AG10803 (cell line): ENCODE measurements around the gene SLC35B4.
A peak's percentile ranks its signal among the peaks of the same experiment; 100 is the strongest.

Experiments
- DNase-seq: peaks from one replicate; pipeline ENCODE4 v3.0.0; 2010; ENCODE audit warnings: low read depth
- H3K4me3 ChIP-seq: 2 replicates; pipeline ENCODE4 v1.5.1; 2011; ENCODE audit warnings: mild to moderate bottlenecking, low read length, control low read depth
- TF ChIP-seq, protein P1 (sequence below): conservative IDR thresholded peaks from 2 replicates; pipeline ENCODE4 v1.5.1; 2011; ENCODE audit warnings: mild to moderate bottlenecking, low read length, control low read depth, inconsistent platforms

SLC35B4 gene

DNA sequence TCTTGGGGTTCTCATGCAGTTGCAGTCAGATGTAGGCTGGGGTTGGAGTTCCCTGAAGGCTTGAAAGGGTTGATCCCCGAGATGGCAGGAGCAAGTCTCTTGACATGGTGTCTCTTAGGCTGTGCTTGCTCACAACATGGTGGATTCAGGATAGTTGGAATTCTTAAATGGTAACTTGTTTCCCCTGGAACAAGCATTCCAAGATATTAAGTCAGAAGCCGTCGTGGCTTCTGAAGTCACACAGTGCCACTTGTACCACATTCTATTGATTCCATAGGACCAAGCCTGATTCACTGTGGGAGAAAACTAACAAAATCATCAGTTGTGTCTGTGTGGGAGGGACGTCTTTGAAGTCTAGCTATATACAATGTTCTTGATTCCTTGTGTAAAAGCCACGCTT is 3.5 kb upstream of the SLC35B4 start:
- TF ChIP-seq, protein P1, sequence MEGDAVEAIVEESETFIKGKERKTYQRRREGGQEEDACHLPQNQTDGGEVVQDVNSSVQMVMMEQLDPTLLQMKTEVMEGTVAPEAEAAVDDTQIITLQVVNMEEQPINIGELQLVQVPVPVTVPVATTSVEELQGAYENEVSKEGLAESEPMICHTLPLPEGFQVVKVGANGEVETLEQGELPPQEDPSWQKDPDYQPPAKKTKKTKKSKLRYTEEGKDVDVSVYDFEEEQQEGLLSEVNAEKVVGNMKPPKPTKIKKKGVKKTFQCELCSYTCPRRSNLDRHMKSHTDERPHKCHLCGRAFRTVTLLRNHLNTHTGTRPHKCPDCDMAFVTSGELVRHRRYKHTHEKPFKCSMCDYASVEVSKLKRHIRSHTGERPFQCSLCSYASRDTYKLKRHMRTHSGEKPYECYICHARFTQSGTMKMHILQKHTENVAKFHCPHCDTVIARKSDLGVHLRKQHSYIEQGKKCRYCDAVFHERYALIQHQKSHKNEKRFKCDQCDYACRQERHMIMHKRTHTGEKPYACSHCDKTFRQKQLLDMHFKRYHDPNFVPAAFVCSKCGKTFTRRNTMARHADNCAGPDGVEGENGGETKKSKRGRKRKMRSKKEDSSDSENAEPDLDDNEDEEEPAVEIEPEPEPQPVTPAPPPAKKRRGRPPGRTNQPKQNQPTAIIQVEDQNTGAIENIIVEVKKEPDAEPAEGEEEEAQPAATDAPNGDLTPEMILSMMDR = no peak
- H3K4me3 ChIP-seq = no peak overlapping the region
- DNase-seq = peak; percentile 25

- TF ChIP-seq, protein P1 = no peak
- DNase-seq = peak; percentile 62
- H3K4me3 ChIP-seq = no peak overlapping the region
Observed at GRCh38 chr7:134318443-134318842, 1.7 kb upstream of the SLC35B4 start.

- no peak for DNase-seq
- TF ChIP-seq, protein P1 = no peak
- H3K4me3 ChIP-seq = peak overlapping the region; percentile 84
Observed at GRCh38 chr7:134317434-134317833, 704 bp upstream of the SLC35B4 start.

DNA sequence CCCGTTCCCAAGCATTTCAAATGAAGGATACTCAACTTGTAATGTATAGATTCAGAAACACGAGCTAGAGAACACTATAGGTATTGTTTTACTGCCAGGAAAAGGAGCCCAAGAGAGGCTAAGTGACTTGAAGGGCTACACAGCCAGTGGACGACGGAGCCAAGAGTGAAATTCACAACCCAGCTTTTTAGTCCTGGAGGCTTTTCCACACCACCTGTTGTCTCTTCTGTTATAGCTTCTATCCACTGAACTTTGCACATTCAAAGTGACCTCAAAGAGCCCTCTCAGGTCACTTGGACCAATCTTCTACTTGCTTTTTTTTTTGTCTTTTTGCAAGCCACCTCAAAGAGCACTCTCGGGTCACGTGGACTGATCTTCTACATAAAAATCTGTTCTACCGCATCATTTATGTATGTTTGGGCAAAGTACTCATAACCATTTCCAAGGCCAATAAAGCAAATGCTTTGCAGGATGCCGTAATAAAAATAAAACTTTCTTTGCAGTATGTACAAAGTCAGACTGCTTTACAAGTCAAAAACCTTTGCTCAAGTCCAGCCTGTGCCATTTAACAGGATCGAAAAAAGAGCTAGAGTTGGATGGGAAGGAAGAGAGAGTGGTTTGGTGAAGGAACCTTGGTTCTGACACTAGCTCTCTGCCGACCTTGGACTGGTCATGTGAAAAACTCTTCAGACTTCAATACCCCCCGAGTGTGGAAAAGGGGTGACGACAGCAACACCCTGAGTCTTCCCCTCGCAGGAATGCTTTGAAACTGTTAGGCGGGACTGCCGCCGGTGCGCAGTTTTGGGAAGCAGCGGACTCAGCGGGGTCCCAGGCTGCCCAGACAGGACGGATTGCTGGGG is 821 bp downstream of the SLC35B4 start:
- DNase-seq = peak; percentile 36
- H3K4me3 ChIP-seq = peak overlapping the region; percentile 84
- TF ChIP-seq, protein P1 = no peak

GRCh38 chr7:134313543-134313942 is 3.2 kb downstream of the SLC35B4 start:
- TF ChIP-seq, protein P1 = no peak
- no peak overlapping the region for H3K4me3 ChIP-seq
- DNase-seq = no peak

DNA sequence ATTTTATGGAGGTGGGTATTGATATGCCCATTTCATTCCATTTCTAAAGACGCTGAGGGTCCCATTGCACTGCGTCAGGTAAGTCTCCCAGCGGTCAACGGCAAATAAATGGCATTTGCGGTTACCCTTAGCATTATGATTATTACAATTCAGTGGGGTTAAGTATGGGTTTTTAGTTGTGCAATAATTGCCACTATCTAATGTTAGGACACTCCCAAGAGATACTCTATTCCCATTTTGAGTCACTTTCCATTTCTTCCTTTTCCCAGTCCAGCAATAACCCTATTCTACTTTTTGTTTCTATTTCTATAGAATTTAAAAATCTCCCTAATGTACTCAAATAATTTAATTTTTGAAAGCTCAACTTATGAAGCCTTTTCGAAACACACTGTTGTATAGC is 4.0 kb downstream of the SLC35B4 start:
- no peak for DNase-seq
- H3K4me3 ChIP-seq = no peak overlapping the region
- TF ChIP-seq, protein P1 = no peak

- DNase-seq = no peak
- TF ChIP-seq, protein P1 = no peak
- H3K4me3 ChIP-seq = no peak overlapping the region
Observed at GRCh38 chr7:134311807-134312206, 4.9 kb downstream of the SLC35B4 start.
